Thyroid gland (tissue), 4 donors: ENCODE data around the gene C22orf42. TPM values are rescaled to one million over a fixed set of nuclear protein-coding genes. Genes with fewer than 3 reads are reported as not detected.
A peak's percentile ranks its signal among the peaks of the same experiment; 100 is the strongest.

Experiments
- DNase-seq, 2 donors: peaks; one replicate each; pipeline ENCODE4 v3.0.0-alpha.2; 2019
- H3K27ac ChIP-seq, 3 donors: fragments of 200-600 bp; sonication (generic); 1 replicate in 2 of 3; 2 replicates in 1 of 3; pipeline ENCODE4 v1.5.1; 2016 to 2019; ENCODE audit warnings: mild to moderate bottlenecking in 1 of 3, moderate library complexity in 1 of 3
- H3K27me3 ChIP-seq: fragments of 200-600 bp; sonication (generic); one replicate; pipeline ENCODE4 v1.5.1; 2019
- H3K36me3 ChIP-seq, 2 donors: fragments of 200-600 bp; sonication (generic); one replicate each; pipeline ENCODE4 v1.5.1; 2016 to 2019
- H3K4me1 ChIP-seq, 2 donors: fragments of 200-600 bp; sonication (generic); one replicate each; pipeline ENCODE4 v1.5.1; 2017 to 2019
- H3K4me3 ChIP-seq, 3 donors: fragments of 200-600 bp; sonication (generic); replicated peaks in 1 of 3; 1 replicate in 2 of 3; 2 replicates in 1 of 3; pipeline ENCODE4 v1.5.1; 2016; ENCODE audit warnings: mild to moderate bottlenecking in 1 of 3
- H3K9me3 ChIP-seq: fragments of 200-600 bp; sonication (generic); one replicate; pipeline ENCODE4 v1.5.1; 2017
- POLR2A ChIP-seq, 2 donors: fragments of 450-650 bp; IDR thresholded peaks; one replicate each; pipeline ENCODE4 v1.6.1; 2017; ENCODE audit warnings: antibody characterized with exemption in 2 of 2, mild to moderate bottlenecking in 2 of 2, moderate library complexity in 1 of 2
- WGBS, 2 donors: methylation state at CpG; one replicate each; pipeline ENCODE4 v1.1.5; 2017; 5-methylcytosine and 5-hydroxymethylcytosine counted together
- intact Hi-C: fragments of 100-400 bp; cut with DNase I; formaldehyde crosslinking; loops from one replicate; pipeline ENCODE4 v1.15.1; 2023
- total RNA-seq, 4 donors: library from RNA; depleted of rRNA; stranded (reverse); fragments of >200 nt; gene quantifications; one replicate each; pipeline ENCODE4 v1.2.3, GENCODE V29; 2016
- TF ChIP-seq, protein P1 (sequence below), 6 experiments: fragments of 200-600 bp in 3 of 6; fragments of 450-650 bp in 3 of 6; sonication (generic) in 3 of 6; IDR thresholded peaks; one replicate each; pipeline ENCODE4 v1.5.1; 2016 to 2019; ENCODE audit warnings: antibody characterized with exemption in 6 of 6, mild to moderate bottlenecking in 2 of 6, inconsistent platforms in 1 of 6, moderate library complexity in 1 of 6

C22orf42 gene, protein sequence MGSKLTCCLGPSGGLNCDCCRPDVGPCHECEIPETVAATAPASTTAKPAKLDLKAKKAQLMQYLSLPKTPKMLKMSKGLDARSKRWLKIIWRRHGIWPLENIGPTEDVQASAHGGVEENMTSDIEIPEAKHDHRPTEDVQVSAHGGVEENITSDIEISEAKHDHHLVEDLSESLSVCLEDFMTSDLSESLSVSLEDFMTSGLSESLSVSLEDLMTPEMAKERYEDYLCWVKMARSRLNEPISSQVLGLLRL
- total RNA-seq = not detected

GRCh38 chr22:32158712-32159533 is at the start of gene C22orf42:
Gene C22orf42 (minus strand): TSS chr22:32159303. CDS start chr22:32159215, 88 bp downstream.
- Histone ChIP-seq H3K27me3 (no peaks in the 10 kb centered on the region), H3K36me3 (no peaks in the 10 kb centered on the region), H3K4me3 (no peak within 1 kb of the TSS), H3K9me3 (no peaks in the 10 kb centered on the region), H3K4me1 (no peaks in the 10 kb centered on the region), H3K27ac (no peak within 1 kb of the TSS)
- intact Hi-C loops = no loop called here
- whole genome bisulfite sequencing, 2 donors = 82 to 87% methylated on average over 9 to 11 of the region's 12 CpGs
- TF ChIP-seq POLR2A (IDR thresholded peaks at IDR 0.05) = no peak
- TF ChIP-seq, protein P1, sequence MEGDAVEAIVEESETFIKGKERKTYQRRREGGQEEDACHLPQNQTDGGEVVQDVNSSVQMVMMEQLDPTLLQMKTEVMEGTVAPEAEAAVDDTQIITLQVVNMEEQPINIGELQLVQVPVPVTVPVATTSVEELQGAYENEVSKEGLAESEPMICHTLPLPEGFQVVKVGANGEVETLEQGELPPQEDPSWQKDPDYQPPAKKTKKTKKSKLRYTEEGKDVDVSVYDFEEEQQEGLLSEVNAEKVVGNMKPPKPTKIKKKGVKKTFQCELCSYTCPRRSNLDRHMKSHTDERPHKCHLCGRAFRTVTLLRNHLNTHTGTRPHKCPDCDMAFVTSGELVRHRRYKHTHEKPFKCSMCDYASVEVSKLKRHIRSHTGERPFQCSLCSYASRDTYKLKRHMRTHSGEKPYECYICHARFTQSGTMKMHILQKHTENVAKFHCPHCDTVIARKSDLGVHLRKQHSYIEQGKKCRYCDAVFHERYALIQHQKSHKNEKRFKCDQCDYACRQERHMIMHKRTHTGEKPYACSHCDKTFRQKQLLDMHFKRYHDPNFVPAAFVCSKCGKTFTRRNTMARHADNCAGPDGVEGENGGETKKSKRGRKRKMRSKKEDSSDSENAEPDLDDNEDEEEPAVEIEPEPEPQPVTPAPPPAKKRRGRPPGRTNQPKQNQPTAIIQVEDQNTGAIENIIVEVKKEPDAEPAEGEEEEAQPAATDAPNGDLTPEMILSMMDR (IDR thresholded peaks at IDR 0.05) = no peak
- no peak for DNase-seq

DNA sequence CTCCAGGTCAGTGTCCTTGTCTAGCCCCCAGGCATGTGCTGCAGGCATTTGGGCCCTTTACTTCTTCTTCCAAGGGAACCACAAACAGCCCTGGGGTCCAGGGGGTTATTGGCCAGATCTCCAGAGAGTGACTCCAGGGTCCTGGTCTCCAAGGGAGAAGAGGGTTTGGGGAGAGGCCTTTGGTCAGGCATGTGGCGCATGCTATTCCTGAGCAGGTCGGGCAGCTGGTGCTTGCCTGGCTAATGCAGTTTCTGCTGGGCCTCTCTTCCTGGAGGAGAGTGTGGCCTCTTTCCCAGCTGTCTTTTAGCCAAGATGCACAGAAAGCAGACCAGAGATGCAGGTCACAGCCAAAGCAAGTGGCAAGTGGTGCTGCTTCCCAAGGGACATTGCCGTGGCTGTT is 49.6 kb upstream of the C22orf42 start:
- no peaks in the 10 kb centered on the region for H3K27me3 ChIP-seq
- H3K9me3 ChIP-seq = no peaks in the 10 kb centered on the region
- H3K27ac ChIP-seq = no peak overlapping the region
- no peak overlapping the region for H3K4me3 ChIP-seq
- H3K4me1 ChIP-seq = no peaks in the 10 kb centered on the region
- no peaks in the 10 kb centered on the region for H3K36me3 ChIP-seq
- intact Hi-C loops = loop anchor here (10.0 kb wide), 1 partner anchor 266 kb away; the partner anchor contains the start of gene FBXO7
- no peak for DNase-seq
- TF ChIP-seq POLR2A (IDR thresholded peaks at IDR 0.05) = no peak
- TF ChIP-seq, protein P1 (IDR thresholded peaks at IDR 0.05) = no peak
- 82 to 92% methylated on average over 3 of the region's 3 CpGs for WGBS, 2 donors

DNA sequence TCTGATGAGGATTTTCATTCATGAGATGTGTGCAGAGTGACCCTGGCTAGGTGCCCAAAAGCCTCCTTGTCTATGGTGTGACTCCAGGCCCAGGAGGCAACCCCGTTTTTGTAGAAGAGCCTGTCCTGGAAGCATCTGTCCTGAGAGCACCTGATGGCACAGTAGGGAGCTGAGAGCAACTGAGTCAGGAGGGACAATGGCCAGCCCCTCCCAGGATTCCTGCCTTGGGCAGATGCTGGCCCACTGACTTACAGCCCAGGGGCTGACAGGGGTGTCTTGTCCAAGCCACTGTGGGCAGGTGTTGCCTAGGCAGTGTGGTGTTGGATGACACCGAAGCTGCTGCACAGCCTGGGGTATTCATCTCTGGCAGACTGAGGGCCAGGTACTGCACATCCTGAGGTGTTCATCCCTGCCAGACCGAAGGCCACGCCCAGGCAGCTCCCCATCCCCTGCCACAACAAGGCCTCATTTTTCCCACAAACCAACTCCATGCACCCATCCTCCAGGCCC is 48.9 kb upstream of the C22orf42 start:
- no peak for TF ChIP-seq POLR2A (IDR thresholded peaks at IDR 0.05)
- TF ChIP-seq, protein P1 (IDR thresholded peaks at IDR 0.05) = no peak
- intact Hi-C loops = loop anchor here (10.0 kb wide), 1 partner anchor 267 kb away; the partner anchor contains the start of gene FBXO7
- no peaks in the 10 kb centered on the region for H3K27me3 ChIP-seq
- 72 to 91% methylated on average over 4 of the region's 4 CpGs for WGBS, 2 donors
- H3K27ac ChIP-seq = no peak overlapping the region
- no peaks in the 10 kb centered on the region for H3K36me3 ChIP-seq
- DNase-seq = no peak
- no peak overlapping the region for H3K4me3 ChIP-seq
- peaks cover 0 to 5% of the 10 kb centered on the region in 2 donors for H3K4me1 ChIP-seq
- H3K9me3 ChIP-seq = no peaks in the 10 kb centered on the region

- Histone ChIP-seq H3K4me1 (peaks cover 0 to 13% of the 10 kb centered on the region in 2 donors), H3K36me3 (no peaks in the 10 kb centered on the region), H3K4me3 (no peak overlapping the region), H3K9me3 (no peaks in the 10 kb centered on the region), H3K27ac (no peak overlapping the region), H3K27me3 (no peaks in the 10 kb centered on the region)
- DNase-seq = peak in 1 of 2 donors; percentile 11
- WGBS, 2 donors = 71 to 83% methylated on average over 21 to 22 of the region's 22 CpGs
- intact Hi-C loops = loop anchor here (10.0 kb wide), 1 partner anchor 268 kb away; the partner anchor contains the start of gene FBXO7
- TF ChIP-seq, protein P1 (IDR thresholded peaks at IDR 0.05) = peak in 3 of 6 experiments; percentile 24 to 37 (median 28)
- no peak for TF ChIP-seq POLR2A (IDR thresholded peaks at IDR 0.05)
These were observed 48.0 kb upstream of the C22orf42 start for GRCh38 chr22:32206774-32207758.
